ENCODE results near the gene HOGA1. TPM values are rescaled to one million over a fixed set of nuclear protein-coding genes. Genes with fewer than 3 reads are reported as not detected.

HOGA1 gene
- total RNA-seq, 1 donor = 1.4 TPM

DNA sequence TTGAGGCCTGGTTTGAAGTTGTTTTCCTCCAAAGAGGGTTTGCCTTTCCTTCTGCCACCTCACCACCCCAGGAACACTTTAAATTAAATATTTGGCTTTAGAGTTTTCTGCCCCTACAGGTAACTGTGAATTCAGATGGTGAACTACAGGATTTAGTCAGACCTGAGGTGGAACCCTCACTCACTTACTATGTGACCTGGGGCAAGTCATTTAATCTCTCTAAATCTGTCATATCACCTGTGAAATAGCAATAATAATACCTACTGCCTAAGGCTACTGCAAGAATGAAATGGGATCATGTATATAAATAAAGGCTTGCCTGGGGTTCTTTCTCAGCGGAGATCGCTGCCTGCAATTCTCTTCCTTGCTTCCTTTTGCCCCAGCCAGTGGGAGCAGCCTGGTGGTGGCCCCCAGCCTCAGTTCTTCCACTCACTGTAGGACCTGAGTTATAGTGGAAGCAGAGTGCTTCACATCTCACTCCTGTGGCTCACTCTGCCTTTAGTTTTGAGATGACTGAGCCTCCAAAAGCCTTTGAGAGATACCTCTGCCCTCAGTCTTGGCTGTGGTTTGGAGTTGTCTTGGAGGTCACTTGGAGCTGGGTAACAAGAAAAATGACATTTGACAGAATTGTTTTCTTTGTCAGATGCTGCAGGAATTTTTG, 17.7 kb upstream of the HOGA1 start:
- no peak overlapping the region for H3K4me2 ChIP-seq (ENCODE audit: insufficient read depth, low read length)
- TF ChIP-seq, protein P1, sequence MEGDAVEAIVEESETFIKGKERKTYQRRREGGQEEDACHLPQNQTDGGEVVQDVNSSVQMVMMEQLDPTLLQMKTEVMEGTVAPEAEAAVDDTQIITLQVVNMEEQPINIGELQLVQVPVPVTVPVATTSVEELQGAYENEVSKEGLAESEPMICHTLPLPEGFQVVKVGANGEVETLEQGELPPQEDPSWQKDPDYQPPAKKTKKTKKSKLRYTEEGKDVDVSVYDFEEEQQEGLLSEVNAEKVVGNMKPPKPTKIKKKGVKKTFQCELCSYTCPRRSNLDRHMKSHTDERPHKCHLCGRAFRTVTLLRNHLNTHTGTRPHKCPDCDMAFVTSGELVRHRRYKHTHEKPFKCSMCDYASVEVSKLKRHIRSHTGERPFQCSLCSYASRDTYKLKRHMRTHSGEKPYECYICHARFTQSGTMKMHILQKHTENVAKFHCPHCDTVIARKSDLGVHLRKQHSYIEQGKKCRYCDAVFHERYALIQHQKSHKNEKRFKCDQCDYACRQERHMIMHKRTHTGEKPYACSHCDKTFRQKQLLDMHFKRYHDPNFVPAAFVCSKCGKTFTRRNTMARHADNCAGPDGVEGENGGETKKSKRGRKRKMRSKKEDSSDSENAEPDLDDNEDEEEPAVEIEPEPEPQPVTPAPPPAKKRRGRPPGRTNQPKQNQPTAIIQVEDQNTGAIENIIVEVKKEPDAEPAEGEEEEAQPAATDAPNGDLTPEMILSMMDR (IDR thresholded peaks at IDR 0.05; ENCODE audit: extremely low read depth, low read depth, low read length) = no peak
- H3K9me3 ChIP-seq (ENCODE audit: low read depth, low read length) = no peaks in the 10 kb centered on the region
- peaks cover 8% of the 10 kb centered on the region for H3K79me2 ChIP-seq (ENCODE audit: insufficient read depth, low read length)
- no peak for DNase-seq (ENCODE audit: insufficient read length, low spot score, missing footprints)
- no peaks in the 10 kb centered on the region for H4K20me1 ChIP-seq (ENCODE audit: insufficient read depth, low read length)
- H2AFZ ChIP-seq (ENCODE audit: low read length) = no peak overlapping the region
- no peaks in the 10 kb centered on the region for H3K4me1 ChIP-seq (ENCODE audit: insufficient read depth, low read length)
- H3K27ac ChIP-seq (ENCODE audit: low read depth, low read length) = no peak overlapping the region
- H3K27me3 ChIP-seq (ENCODE audit: insufficient read depth, low read length) = no peaks in the 10 kb centered on the region
- H3K4me3 ChIP-seq (ENCODE audit: insufficient read depth, low read length) = no peak overlapping the region
- peaks cover 12% of the 10 kb centered on the region for H3K36me3 ChIP-seq (ENCODE audit: insufficient read depth, low read length)

DNA sequence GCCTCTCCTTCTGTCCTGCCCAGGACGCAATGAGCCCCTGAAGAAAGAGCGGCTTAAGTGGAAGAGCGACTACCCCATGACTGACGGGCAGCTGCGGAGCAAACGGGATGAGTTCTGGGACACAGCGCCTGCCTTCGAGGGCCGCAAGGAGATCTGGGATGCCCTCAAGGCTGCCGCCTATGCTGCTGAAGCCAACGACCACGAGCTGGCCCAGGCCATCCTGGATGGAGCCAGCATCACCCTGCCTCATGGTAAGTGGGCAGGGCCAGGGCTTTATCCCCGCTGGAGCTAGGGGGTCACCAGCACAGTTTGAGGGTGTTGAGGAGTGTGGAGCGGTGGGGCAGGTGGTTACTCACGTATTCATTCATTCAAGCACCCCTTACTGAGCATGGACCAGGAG, 16.3 kb upstream of the HOGA1 start:
- DNase-seq (ENCODE audit: insufficient read length, low spot score, missing footprints) = no peak
- no peak overlapping the region for H3K4me3 ChIP-seq (ENCODE audit: insufficient read depth, low read length)
- peaks cover 6% of the 10 kb centered on the region for H3K79me2 ChIP-seq (ENCODE audit: insufficient read depth, low read length)
- H3K27me3 ChIP-seq (ENCODE audit: insufficient read depth, low read length) = no peaks in the 10 kb centered on the region
- no peak overlapping the region for H2AFZ ChIP-seq (ENCODE audit: low read length)
- H3K27ac ChIP-seq (ENCODE audit: low read depth, low read length) = no peak overlapping the region
- H3K4me2 ChIP-seq (ENCODE audit: insufficient read depth, low read length) = no peak overlapping the region
- TF ChIP-seq, protein P1 (IDR thresholded peaks at IDR 0.05; ENCODE audit: extremely low read depth, low read depth, low read length) = no peak
- no peaks in the 10 kb centered on the region for H4K20me1 ChIP-seq (ENCODE audit: insufficient read depth, low read length)
- H3K9me3 ChIP-seq (ENCODE audit: low read depth, low read length) = no peaks in the 10 kb centered on the region
- peaks cover 12% of the 10 kb centered on the region for H3K36me3 ChIP-seq (ENCODE audit: insufficient read depth, low read length)
- peaks cover 7% of the 10 kb centered on the region for H3K4me1 ChIP-seq (ENCODE audit: insufficient read depth, low read length)

GRCh38 chr10:97570146-97570788, 13.9 kb upstream of the HOGA1 start:
- no peaks in the 10 kb centered on the region for H3K27me3 ChIP-seq (ENCODE audit: insufficient read depth, low read length)
- H3K4me2 ChIP-seq (ENCODE audit: insufficient read depth, low read length) = no peak overlapping the region
- H3K4me1 ChIP-seq (ENCODE audit: insufficient read depth, low read length) = peaks cover 20% of the 10 kb centered on the region
- H3K4me3 ChIP-seq (ENCODE audit: insufficient read depth, low read length) = no peak overlapping the region
- H3K9me3 ChIP-seq (ENCODE audit: low read depth, low read length) = no peaks in the 10 kb centered on the region
- H3K27ac ChIP-seq (ENCODE audit: low read depth, low read length) = no peak overlapping the region
- no peak for DNase-seq (ENCODE audit: insufficient read length, low spot score, missing footprints)
- H2AFZ ChIP-seq (ENCODE audit: low read length) = no peak overlapping the region
- TF ChIP-seq, protein P1 (IDR thresholded peaks at IDR 0.05; ENCODE audit: extremely low read depth, low read depth, low read length) = no peak
- peaks cover 2% of the 10 kb centered on the region for H3K79me2 ChIP-seq (ENCODE audit: insufficient read depth, low read length)
- H4K20me1 ChIP-seq (ENCODE audit: insufficient read depth, low read length) = no peaks in the 10 kb centered on the region
- peaks cover 12% of the 10 kb centered on the region for H3K36me3 ChIP-seq (ENCODE audit: insufficient read depth, low read length)

- DNase-seq (ENCODE audit: insufficient read length, low spot score, missing footprints) = no peak
- H3K27me3 ChIP-seq (ENCODE audit: insufficient read depth, low read length) = no peaks in the 10 kb centered on the region
- no peaks in the 10 kb centered on the region for H3K9me3 ChIP-seq (ENCODE audit: low read depth, low read length)
- H3K4me2 ChIP-seq (ENCODE audit: insufficient read depth, low read length) = no peak overlapping the region
- TF ChIP-seq, protein P1 (IDR thresholded peaks at IDR 0.05; ENCODE audit: extremely low read depth, low read depth, low read length) = no peak
- H3K27ac ChIP-seq (ENCODE audit: low read depth, low read length) = no peak overlapping the region
- H3K36me3 ChIP-seq (ENCODE audit: insufficient read depth, low read length) = peaks cover 12% of the 10 kb centered on the region
- peaks cover 20% of the 10 kb centered on the region for H3K4me1 ChIP-seq (ENCODE audit: insufficient read depth, low read length)
- H2AFZ ChIP-seq (ENCODE audit: low read length) = no peak overlapping the region
- H3K4me3 ChIP-seq (ENCODE audit: insufficient read depth, low read length) = no peak overlapping the region
- H3K79me2 ChIP-seq (ENCODE audit: insufficient read depth, low read length) = peaks cover 2% of the 10 kb centered on the region
- H4K20me1 ChIP-seq (ENCODE audit: insufficient read depth, low read length) = no peaks in the 10 kb centered on the region
Observed at GRCh38 chr10:97570789-97571471, 13.3 kb upstream of the HOGA1 start.

Data from osteoblast (primary cell).